HG02759 (cell line): ENCODE measurements around the gene LINC00305.

ENCODE experiments used
- ATAC-seq: cut with Tn5 transposase; IDR thresholded peaks from one replicate; pipeline ENCODE4 v1.9.1; 2021; ENCODE audit warnings: mild to moderate bottlenecking, moderate library complexity; ENCODE audit not compliant: unreplicated experiment

LINC00305 gene

DNA sequence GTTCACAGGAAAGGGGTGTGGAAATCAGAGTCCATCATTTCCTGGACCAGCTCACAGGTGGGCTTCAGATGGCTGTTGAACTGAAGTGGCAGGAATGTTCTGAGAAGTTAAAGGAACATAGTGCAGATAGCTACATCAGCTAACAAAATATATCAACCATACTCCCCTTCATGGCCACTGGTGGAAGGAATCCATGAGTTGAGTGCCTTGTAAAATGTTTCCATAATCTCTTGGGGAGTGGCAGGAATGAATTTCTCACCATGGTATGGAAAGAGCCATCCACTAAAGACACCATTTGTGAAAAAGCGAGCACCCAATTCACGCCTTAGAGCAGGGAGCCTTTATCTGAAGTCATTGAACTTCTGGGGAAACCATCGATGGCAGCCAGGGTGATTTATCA lies at the start of gene LINC00305:
LINC00305 (minus strand) TSS at position 101 of the 400 bp plus-strand sequence.
- ATAC-seq = no peak

GRCh38 chr18:64191069-64191468 lies 42.2 kb upstream of the LINC00305 start:
- ATAC-seq = no peak

- no peak for ATAC-seq
Measured at GRCh38 chr18:64185987-64186386, 37.1 kb upstream of the LINC00305 start.

GRCh38 chr18:64183665-64184064 lies 34.8 kb upstream of the LINC00305 start:
- no peak for ATAC-seq

DNA sequence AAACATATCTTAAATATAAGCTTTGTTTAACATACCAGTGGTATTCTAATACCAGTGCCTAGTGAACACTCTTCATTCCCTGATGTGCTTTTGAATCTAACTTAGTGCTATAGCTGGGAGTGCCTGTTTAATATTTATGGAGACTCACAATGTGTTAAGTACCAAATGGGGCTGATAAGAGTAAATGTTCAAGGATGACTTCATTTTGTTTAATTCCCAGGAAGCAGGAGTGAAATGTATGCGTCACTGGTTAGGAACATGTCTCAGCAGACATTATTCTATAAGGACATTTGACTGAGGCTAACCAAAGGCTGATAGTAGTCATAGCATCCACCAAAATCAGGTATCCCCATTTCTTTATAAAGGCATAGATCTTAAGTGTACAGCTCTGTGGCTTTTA lies 31.7 kb upstream of the LINC00305 start:
- ATAC-seq = no peak

DNA sequence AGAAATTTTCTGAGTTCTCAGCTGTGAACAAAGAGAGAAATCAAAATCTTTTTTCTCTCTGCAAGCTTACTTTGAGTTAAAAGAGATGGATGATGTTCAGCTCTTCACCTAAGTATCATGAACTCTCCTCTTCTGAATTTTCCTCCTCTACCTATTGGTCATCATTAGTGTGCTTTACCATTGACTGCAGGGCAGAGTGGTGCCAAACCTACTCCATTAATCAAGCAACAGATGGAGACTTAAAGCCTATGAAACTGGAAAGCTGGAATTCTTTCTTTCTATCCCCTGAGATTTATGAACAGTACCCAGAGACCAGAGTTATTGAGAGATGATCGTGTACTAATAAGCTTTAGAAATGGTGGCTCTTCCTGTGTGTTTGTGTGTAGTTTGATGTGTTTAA lies 31.3 kb upstream of the LINC00305 start:
- ATAC-seq = no peak

- ATAC-seq = no peak
Measured at GRCh38 chr18:64179556-64180080, 30.7 kb upstream of the LINC00305 start.

- no peak for ATAC-seq
Measured at GRCh38 chr18:64178860-64179259, 30.0 kb upstream of the LINC00305 start.

DNA sequence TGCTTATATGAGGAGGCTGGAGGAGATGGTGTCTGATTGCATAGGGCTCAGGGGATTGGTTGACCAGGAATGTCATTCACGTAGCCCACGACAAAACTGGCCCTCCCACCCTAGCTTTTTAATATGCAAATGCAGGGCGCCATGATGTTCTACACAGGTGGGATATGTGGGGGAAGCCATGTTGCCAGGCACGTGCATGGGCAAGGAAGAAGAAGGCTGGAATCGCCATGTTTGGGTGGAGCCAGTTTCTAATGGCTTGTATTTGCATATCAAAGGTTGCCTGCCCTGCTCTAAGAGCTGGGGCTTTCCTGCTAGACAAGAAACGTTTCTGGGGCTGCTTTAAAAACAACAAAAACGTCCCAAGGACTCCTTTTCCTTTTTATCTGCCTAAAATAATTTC lies 26.5 kb upstream of the LINC00305 start:
- no peak for ATAC-seq

- no peak for ATAC-seq
Measured at GRCh38 chr18:64171576-64171975, 22.7 kb upstream of the LINC00305 start.

GRCh38 chr18:64167408-64167925 lies 18.6 kb upstream of the LINC00305 start:
- ATAC-seq = no peak

DNA sequence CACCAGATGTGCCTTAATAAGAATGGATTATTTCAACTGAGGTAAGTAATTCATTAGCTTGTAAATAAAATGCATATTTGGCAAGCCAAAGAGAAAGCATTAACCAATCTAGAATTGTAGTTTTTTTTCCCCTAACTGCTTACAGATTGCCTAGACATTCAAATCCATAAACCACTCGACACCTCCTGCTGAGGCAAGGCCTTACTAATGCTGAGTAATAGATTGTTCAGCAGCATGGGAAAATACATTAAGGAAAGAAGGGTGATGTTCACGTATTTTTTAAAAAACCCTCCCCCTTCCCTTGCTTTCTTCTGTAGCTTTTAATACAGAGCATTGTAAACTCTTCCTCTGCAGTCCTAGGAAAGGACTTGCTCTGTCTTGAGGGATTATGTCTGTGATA lies 17.0 kb upstream of the LINC00305 start:
- ATAC-seq = no peak

DNA sequence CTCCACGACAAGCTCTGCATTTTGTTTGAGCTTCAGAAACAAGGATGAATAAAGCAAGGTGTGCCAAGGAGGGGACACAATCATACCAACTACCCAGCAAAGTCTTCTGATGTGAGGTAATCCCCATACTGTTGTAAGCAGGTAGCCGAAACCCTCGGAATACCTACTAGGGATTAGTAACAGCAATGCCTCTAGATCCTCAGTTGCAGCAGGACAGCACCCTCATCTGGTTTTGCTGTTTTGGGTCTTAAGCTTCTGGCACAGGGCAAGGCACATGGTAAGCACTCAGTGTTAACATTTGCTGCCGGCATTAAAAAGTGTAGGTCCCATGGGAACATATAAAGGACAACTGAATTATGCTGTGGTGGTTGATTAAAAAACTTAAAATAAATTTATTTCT lies 16.0 kb upstream of the LINC00305 start:
- no peak for ATAC-seq

GRCh38 chr18:64149916-64150438 lies 1.1 kb upstream of the LINC00305 start:
- ATAC-seq = no peak

DNA sequence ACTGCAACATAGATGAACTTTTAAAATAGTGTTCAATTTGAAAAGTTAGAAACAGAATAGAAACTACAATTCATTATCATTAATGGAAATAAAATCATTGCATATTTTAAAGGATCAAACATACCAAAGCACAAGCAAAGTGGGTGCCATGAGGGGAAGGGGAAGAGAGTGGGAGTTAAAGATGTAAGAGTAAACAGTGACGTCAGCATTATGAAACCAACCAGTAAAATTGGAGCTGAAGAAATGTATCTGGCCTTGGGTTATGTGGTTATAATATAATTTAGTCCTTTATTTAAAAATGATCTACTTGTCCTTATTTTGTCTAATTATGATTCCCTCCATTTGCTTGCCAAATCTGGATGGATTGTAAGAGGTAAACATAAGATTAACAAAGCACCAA lies 6.0 kb downstream of the LINC00305 start:
- ATAC-seq = no peak

DNA sequence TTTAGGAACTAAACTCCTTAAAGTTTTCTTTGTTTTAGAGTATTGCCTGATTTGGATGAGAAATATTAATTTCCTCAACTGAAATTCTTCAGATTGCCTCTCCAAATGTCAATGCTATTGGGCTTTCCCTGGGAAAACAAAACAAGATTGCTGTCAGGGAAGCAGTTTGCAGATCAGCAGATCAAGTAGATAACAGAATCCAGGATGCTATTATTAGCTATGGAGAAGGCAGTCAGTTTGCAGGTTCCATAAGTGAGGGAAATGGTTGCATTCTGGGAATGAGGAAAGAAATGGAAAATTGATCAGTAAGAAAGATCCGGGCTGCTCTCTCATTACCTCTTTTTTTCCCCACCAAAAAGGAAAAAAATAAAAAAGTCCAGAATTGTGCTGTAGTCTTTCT lies 11.0 kb downstream of the LINC00305 start:
- no peak for ATAC-seq

- no peak for ATAC-seq
Measured at GRCh38 chr18:64134044-64134747, 14.7 kb downstream of the LINC00305 start.

GRCh38 chr18:64132871-64133270 lies 16.0 kb downstream of the LINC00305 start:
- no peak for ATAC-seq

DNA sequence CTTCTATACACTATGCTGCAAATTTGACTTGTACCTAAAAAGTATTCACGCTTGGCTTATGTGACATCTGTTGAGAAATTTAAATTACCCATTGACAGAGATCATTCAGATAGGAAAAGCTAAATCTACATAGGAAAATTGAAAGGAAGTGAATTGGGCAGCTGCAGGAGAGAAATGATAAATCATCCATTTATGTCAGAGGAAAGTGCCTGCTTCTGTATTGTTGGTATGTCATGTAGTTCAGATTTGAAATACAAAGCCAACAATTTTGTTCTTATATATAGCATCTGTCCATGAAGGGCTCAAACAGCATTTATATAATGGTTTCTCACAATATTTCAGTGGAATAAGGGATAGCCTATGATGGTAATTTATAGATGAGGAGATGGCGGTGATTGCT lies 17.6 kb downstream of the LINC00305 start:
- ATAC-seq = no peak

GRCh38 chr18:64127172-64127571 lies 21.7 kb downstream of the LINC00305 start:
- ATAC-seq = peak; percentile 50

DNA sequence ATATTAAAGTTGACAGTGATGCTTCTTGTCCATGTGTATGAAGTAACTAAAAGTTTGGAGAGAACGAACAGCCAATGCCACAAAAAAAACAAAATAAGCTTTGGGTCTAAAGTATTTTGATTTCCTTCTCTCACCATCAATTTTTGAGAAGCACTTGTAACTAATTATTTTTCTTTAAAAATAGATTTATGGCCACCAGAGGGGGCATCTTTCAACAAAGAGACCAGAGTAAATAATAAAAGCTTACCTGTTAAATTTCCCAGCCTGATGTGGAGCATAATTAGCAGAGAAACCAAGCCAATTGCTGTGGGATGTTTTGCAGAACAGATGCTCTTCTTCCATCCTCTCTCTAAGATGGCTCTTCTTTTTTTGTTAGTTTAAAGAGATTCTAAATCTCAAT lies 29.0 kb downstream of the LINC00305 start:
- ATAC-seq = no peak

DNA sequence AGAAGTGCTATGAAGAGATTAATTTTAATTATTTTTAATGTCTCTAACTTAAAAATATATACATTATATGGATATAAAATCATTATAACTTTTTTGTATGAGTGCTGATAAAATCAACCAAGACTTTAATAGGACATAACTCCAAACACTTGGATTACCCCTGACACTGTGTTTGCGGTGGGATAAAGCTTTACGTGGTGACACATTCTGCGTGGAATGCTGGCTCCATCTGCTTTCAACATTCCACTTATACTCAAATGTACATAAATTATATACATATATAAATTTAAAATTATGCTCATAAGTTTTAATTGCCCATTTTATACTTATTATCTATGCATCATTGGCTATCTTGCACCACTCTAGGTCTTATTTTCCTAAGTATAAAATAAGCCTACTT lies 30.5 kb downstream of the LINC00305 start:
- ATAC-seq = no peak
